IPS DF 6.9 (cell line): ENCODE measurements around the gene ABLIM1.

ENCODE experiments used
- DNase-seq: peaks from one replicate; pipeline ENCODE4 v3.0.0-alpha.2; 2013; ENCODE audit warnings: low read depth, low spot score
- H3K27ac ChIP-seq: one replicate; pipeline ENCODE4 v1.5.1; 2013; ENCODE audit warnings: low read length, control low read depth
- H3K27me3 ChIP-seq: 2 replicates; pipeline ENCODE4 v1.6.1; 2013; ENCODE audit warnings: mild to moderate bottlenecking, low read length; ENCODE audit not compliant: control insufficient read depth, insufficient read depth
- H3K36me3 ChIP-seq: 2 replicates; pipeline ENCODE4 v1.6.1; 2013; ENCODE audit warnings: low read length; ENCODE audit not compliant: control insufficient read depth, insufficient read depth
- H3K4me1 ChIP-seq: 2 replicates; pipeline ENCODE4 v1.6.1; 2013; ENCODE audit warnings: low read length; ENCODE audit not compliant: control insufficient read depth, insufficient read depth
- H3K4me3 ChIP-seq: 2 replicates; pipeline ENCODE4 v1.5.1; 2013; ENCODE audit warnings: mild to moderate bottlenecking, low read length
- H3K9me3 ChIP-seq: 2 replicates; pipeline ENCODE4 v1.6.1; 2013; ENCODE audit warnings: low read length, inconsistent platforms; ENCODE audit not compliant: control insufficient read depth, insufficient read depth
- WGBS: extraction: QIAGEN DNeasy Blood & Tissue Kit; methylation state at CpG from one replicate; pipeline ENCODE4 v1.1.7; 2013; ENCODE audit warnings: mixed read lengths, missing lambda C conversion rate; ENCODE audit not compliant: insufficient read length, insufficient coverage; 5-methylcytosine and 5-hydroxymethylcytosine counted together

Gene ABLIM1

GRCh38 chr10:114491419-114491818 lies 166.7 kb downstream of the ABLIM1 start:
- H3K27ac ChIP-seq = no peak overlapping the region
- no peak overlapping the region for H3K4me3 ChIP-seq
- H3K4me1 ChIP-seq = peaks cover 2% of the 10 kb centered on the region; the same call in 1 of the 2 replicates
- H3K9me3 ChIP-seq = no peaks in the 10 kb centered on the region
- no peak for DNase-seq
- no peaks in the 10 kb centered on the region for H3K27me3 ChIP-seq
- no peaks in the 10 kb centered on the region for H3K36me3 ChIP-seq
- no CpG with 5 or more reads among the region's 3 CpGs for WGBS

DNA sequence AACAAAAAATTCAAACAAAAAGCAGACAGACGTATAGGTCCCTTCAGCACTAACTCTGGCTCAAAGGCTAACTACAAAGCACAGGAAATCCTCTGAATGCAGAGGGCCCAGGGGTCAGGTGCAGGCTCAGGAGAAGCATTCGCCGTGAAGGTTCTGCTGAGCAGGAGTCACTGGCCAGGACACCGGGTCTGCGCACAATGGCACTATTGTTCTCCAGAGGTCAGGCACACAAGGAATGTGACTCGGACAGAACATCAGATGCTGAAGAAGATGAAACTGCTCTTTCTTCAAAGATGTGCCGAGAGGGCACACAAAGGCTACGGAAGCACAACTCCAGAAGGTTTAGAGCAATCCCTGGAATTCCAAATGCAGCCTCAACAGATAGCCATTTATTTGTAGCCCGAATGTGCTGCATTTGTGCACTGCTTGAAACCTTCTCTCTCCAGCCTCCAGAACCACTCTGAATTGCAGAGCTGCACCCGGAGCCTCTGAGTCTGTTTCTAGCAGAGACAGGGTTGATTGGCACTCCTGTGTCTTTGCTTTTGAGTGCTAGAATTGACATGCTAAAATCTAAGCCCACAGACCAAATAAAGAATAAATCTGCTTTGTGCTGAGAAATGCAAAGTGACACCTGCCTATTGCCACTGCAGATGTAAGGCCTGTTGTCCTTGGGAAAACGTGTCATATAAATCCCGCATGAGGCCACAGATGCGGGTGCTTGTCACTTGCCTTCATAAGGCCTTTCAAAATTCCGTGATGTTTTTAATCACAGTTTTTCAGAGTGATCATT lies 168.4 kb downstream of the ABLIM1 start:
- no peaks in the 10 kb centered on the region for H3K9me3 ChIP-seq
- DNase-seq = no peak
- H3K4me3 ChIP-seq = no peak overlapping the region
- H3K36me3 ChIP-seq = no peaks in the 10 kb centered on the region
- H3K4me1 ChIP-seq = peaks cover 2% of the 10 kb centered on the region; the same call in 1 of the 2 replicates
- WGBS = no CpG with 5 or more reads among the region's 14 CpGs
- H3K27ac ChIP-seq = no peak overlapping the region
- H3K27me3 ChIP-seq = no peaks in the 10 kb centered on the region

DNA sequence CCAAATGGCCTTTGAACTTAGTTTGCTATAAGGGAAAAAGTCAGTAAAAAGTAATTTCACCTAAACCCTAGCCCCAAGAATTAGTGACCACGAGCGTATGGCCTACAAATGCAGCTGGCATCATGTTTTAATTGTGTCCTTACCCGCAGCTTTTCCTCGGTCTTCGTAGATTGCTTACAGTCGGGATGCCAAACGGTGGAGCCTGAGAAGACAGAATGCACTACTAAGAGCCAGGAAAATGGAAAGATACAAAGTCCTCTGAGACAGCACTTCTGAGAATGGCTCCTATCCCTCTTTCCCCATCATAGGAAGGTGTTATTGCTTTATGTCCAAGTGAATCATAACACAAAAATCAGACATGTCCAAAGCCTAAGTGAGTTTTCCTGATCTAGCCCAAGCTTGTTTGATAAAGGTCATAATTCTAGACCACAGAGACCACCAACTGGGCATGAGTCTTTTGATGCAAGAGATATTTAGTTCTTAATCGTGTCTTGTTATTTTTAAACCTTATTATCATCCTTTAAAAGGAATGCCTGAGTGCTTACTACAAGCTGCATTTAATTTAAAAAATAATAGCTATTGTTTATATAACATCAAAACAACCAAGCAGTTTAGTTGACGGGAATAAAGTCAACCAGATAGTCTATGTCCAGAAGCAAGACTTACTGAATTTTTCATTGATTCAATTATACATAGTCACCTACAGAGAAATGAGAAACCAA lies 170.1 kb downstream of the ABLIM1 start:
- Histone ChIP-seq H3K4me3 (no peak overlapping the region), H3K9me3 (no peaks in the 10 kb centered on the region), H3K27ac (no peak overlapping the region), H3K4me1 (peaks cover 2% of the 10 kb centered on the region; the same call in 1 of the 2 replicates), H3K36me3 (no peaks in the 10 kb centered on the region), H3K27me3 (no peaks in the 10 kb centered on the region)
- no CpG with 5 or more reads among the region's 9 CpGs for whole genome bisulfite sequencing
- no peak for DNase-seq

- no peaks in the 10 kb centered on the region for H3K9me3 ChIP-seq
- no peaks in the 10 kb centered on the region for H3K27me3 ChIP-seq
- no CpG with 5 or more reads among the region's 10 CpGs for WGBS
- H3K4me1 ChIP-seq = peaks cover 2% of the 10 kb centered on the region; the same call in 1 of the 2 replicates
- H3K36me3 ChIP-seq = no peaks in the 10 kb centered on the region
- H3K27ac ChIP-seq = no peak overlapping the region
- H3K4me3 ChIP-seq = no peak overlapping the region
- no peak for DNase-seq
Observed at GRCh38 chr10:114486938-114487814, 170.9 kb downstream of the ABLIM1 start.

DNA sequence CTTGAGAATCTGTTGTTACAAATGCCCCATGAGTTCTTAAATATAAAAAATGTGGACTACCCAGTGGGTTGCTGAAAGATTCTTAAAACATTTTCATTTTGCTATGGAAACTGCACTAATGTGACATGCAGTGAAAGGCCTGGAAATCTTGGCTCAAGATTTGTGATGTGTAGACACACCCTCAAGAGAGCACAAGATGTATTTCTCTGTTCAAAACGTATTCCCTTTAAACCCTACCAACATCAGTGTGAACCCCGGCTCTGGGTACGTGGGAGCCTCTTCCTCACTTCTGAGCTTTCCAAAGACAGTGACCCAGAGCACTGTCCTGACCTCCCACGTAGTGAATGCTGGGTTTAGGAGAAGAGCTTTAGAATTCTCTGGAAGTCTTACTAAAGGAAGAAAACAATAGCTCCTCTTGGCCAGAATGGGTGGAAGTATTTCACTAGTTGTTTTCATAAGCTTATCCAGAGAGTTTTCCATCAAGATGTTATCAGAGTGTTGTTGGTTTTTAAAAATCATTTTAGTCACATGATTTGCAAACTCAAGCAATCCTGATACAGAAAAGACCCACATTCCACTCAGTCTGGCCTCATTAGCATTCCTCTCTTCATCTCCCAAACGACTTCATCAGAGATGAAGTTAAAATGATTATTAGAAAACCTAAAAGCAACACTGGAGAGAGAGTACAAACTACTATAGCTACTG lies 172.2 kb downstream of the ABLIM1 start:
- no peaks in the 10 kb centered on the region for H3K36me3 ChIP-seq
- H3K4me1 ChIP-seq = peaks cover 2% of the 10 kb centered on the region; the same call in 1 of the 2 replicates
- no peaks in the 10 kb centered on the region for H3K9me3 ChIP-seq
- no peak overlapping the region for H3K4me3 ChIP-seq
- no peak overlapping the region for H3K27ac ChIP-seq
- no peaks in the 10 kb centered on the region for H3K27me3 ChIP-seq
- WGBS = no CpG with 5 or more reads among the region's 5 CpGs
- DNase-seq = no peak

DNA sequence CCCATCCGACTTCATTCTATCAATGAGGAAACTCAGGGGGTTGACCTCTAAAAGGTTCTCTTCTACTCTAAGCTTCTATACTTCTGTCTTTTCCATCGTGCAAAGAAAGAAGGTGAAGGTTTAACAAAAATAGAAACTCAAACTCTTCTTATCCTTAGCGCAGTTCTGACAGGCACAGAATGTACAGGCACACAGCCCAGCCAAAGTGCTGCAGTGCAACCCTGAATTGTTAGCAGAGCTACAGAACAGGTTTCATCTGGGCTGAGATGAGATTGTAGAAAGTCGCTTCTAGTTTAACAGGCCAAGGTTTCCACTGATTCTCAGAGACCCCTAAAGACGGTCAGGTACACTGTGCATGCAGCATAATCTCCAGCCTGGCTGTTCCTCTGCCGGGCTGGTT lies 174.5 kb downstream of the ABLIM1 start:
- no peaks in the 10 kb centered on the region for H3K9me3 ChIP-seq
- no peaks in the 10 kb centered on the region for H3K27me3 ChIP-seq
- DNase-seq = no peak
- no peak overlapping the region for H3K27ac ChIP-seq
- H3K4me3 ChIP-seq = no peak overlapping the region
- H3K36me3 ChIP-seq = no peaks in the 10 kb centered on the region
- no CpG with 5 or more reads among the region's 6 CpGs for WGBS
- H3K4me1 ChIP-seq = no peaks in the 10 kb centered on the region

DNA sequence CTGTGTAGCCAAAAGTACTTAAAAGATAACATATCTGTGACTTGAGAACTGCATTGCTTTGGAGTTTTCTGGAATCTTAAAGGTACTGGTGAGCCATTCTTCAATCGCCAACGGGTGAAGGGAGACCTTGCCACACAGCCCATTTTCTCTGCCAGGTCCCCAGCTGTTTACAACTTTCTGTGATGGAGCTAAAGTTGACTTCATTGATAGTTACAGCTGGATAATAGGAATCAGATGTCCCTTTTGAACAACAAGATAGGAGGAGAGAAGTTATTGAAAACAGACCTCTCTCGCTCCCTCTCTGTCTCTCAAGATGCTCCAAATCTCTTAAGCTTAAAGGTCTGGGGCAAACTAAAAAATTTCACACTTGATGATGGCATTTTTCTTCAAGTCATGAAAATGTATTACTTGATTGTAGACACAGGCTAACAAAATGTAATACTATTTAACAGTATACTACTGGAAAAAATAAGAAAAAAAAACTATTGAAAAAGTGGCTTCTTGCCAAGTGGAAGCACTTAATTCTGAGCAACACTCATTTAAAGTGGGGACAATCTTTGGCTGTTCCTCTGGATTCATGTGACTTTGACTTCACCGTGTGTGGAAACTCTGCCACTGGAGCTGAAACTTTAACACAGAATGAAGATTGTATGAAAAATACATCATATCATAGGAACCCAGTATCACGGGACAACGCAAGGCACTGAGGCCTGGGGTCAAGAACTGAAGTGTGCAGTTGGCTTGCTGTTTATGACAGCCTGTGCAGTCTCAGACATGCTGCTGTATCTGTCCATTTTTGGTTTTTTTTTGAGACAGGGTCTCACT lies 175.4 kb downstream of the ABLIM1 start:
- Histone ChIP-seq H3K4me1 (no peaks in the 10 kb centered on the region), H3K27me3 (no peaks in the 10 kb centered on the region), H3K36me3 (no peaks in the 10 kb centered on the region), H3K27ac (no peak overlapping the region), H3K4me3 (no peak overlapping the region), H3K9me3 (no peaks in the 10 kb centered on the region)
- no CpG with 5 or more reads among the region's 6 CpGs for WGBS
- no peak for DNase-seq

- WGBS = 100% methylated on average over 1 of the region's 3 CpGs
- H3K36me3 ChIP-seq = no peaks in the 10 kb centered on the region
- H3K4me3 ChIP-seq = no peak overlapping the region
- H3K4me1 ChIP-seq = no peaks in the 10 kb centered on the region
- DNase-seq = no peak
- H3K27me3 ChIP-seq = no peaks in the 10 kb centered on the region
- no peaks in the 10 kb centered on the region for H3K9me3 ChIP-seq
- no peak overlapping the region for H3K27ac ChIP-seq
Observed at GRCh38 chr10:114481055-114481454, 177.0 kb downstream of the ABLIM1 start.

DNA sequence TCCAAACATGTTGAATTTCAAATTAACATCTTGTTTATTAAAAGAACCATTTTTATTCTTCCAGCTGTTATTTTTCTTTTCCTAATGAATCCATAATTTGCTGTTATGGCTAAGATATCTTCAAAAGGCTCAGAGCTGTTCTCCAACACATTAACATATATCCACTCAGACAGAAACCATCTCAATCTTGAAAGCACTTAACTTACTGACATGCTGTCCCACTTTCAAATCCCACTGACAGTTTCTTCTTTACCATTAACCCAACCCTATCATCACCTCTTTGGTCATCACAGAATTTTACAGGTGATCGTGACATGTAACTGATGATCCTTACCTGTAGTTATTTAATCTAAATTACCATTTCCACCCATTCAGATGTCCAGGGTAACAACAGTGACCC lies 178.2 kb downstream of the ABLIM1 start:
- no CpG with 5 or more reads among the region's 1 CpG for WGBS
- no peaks in the 10 kb centered on the region for H3K36me3 ChIP-seq
- H3K4me3 ChIP-seq = no peak overlapping the region
- no peaks in the 10 kb centered on the region for H3K4me1 ChIP-seq
- no peaks in the 10 kb centered on the region for H3K9me3 ChIP-seq
- no peak overlapping the region for H3K27ac ChIP-seq
- H3K27me3 ChIP-seq = no peaks in the 10 kb centered on the region
- no peak for DNase-seq
